Nephron progenitor cell (in vitro differentiated cells): Measurements from ENCODE around the gene GUCY1A2.

Source experiments
- DNase-seq: peaks from one replicate; pipeline ENCODE4 v3.0.0; 2021
- H3K27ac Mint-ChIP-seq: 2 replicates; pipeline ENCODE4 v1.8.0; 2021; ENCODE audit warnings: mild to moderate bottlenecking, moderate library complexity, mixed read lengths
- H3K27me3 Mint-ChIP-seq: 2 replicates; pipeline ENCODE4 v1.8.0; 2021; ENCODE audit warnings: mild to moderate bottlenecking, low read depth, mixed read lengths; ENCODE audit not compliant: poor library complexity
- H3K36me3 Mint-ChIP-seq: 2 replicates; pipeline ENCODE4 v1.8.0; 2021; ENCODE audit warnings: low read depth, mixed read lengths
- H3K4me1 Mint-ChIP-seq: 2 replicates; pipeline ENCODE4 v1.8.0; 2021; ENCODE audit warnings: mixed read lengths
- H3K4me3 Mint-ChIP-seq: 2 replicates; pipeline ENCODE4 v1.8.0; 2021; ENCODE audit warnings: mild to moderate bottlenecking, moderate library complexity, mixed read lengths
- H3K9me3 Mint-ChIP-seq: 2 replicates; pipeline ENCODE4 v1.8.0; 2021; ENCODE audit warnings: mild to moderate bottlenecking, moderate library complexity, mixed read lengths
- CTCF ChIP-seq: fragments of 200-600 bp; sonication (generic); IDR thresholded peaks from 2 replicates; pipeline ENCODE4 v1.5.0; 2021; ENCODE audit warnings: antibody characterized with exemption

GUCY1A2 gene

GRCh38 chr11:106745941-106746340 is 272.3 kb downstream of the GUCY1A2 start:
- H3K27ac Mint-ChIP-seq = no peak overlapping the region
- no peak overlapping the region for H3K4me3 Mint-ChIP-seq
- H3K36me3 Mint-ChIP-seq = no peaks in the 10 kb centered on the region
- no peaks in the 10 kb centered on the region for H3K9me3 Mint-ChIP-seq
- no peaks in the 10 kb centered on the region for H3K4me1 Mint-ChIP-seq
- H3K27me3 Mint-ChIP-seq = no peaks in the 10 kb centered on the region
- no peak for DNase-seq
- TF ChIP-seq CTCF = no peak

DNA sequence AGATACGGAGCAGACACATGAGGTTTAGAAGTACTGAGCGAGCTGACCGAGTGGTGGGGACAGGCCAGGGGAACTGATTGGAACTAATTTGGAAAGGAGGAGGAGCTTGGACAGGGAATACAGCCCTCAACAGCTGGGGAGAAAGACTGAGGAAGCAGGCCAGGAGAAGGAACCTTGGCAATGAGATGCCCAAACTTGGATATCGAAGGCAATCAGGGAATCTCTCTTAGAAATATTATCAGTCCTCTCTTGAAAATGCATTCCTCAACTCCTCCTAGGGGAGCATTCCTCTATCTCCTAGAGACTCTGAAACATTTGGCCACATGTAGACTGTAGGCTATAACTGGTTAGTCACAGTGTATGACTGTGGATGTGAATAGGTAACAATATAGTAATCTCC is 284.6 kb downstream of the GUCY1A2 start:
- peaks cover 5% of the 10 kb centered on the region for H3K27me3 Mint-ChIP-seq
- peak overlapping the region; percentile 52 for H3K27ac Mint-ChIP-seq
- H3K36me3 Mint-ChIP-seq = no peaks in the 10 kb centered on the region
- H3K4me3 Mint-ChIP-seq = no peak overlapping the region
- H3K9me3 Mint-ChIP-seq = peaks cover 19% of the 10 kb centered on the region
- no peak for TF ChIP-seq CTCF
- DNase-seq = no peak
- H3K4me1 Mint-ChIP-seq = peaks cover 4% of the 10 kb centered on the region

DNA sequence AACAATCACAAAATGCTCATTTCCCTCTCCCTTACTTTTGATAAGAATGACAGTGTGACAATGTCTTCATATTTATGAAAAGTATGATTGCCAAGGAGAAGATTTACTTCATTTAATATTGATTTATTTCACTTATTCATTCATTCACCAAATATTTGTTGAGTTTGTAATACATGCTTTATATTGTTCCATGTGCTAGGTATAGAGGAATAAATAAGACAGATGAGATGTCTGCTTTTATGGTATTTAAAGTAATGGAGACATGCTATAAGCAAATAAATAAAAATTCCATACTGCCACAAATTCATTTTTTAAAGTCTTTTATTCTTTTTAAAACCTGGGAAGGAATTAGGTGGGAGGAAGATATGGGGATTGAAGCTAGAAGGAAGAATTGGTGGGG is 289.4 kb downstream of the GUCY1A2 start:
- H3K27me3 Mint-ChIP-seq = no peaks in the 10 kb centered on the region
- H3K9me3 Mint-ChIP-seq = no peaks in the 10 kb centered on the region
- no peak overlapping the region for H3K4me3 Mint-ChIP-seq
- no peaks in the 10 kb centered on the region for H3K4me1 Mint-ChIP-seq
- no peaks in the 10 kb centered on the region for H3K36me3 Mint-ChIP-seq
- no peak overlapping the region for H3K27ac Mint-ChIP-seq
- no peak for DNase-seq
- TF ChIP-seq CTCF = no peak

GRCh38 chr11:106728379-106728778 is 289.9 kb downstream of the GUCY1A2 start:
- H3K36me3 Mint-ChIP-seq = no peaks in the 10 kb centered on the region
- DNase-seq = no peak
- no peaks in the 10 kb centered on the region for H3K27me3 Mint-ChIP-seq
- no peak overlapping the region for H3K4me3 Mint-ChIP-seq
- TF ChIP-seq CTCF = no peak
- no peaks in the 10 kb centered on the region for H3K4me1 Mint-ChIP-seq
- no peak overlapping the region for H3K27ac Mint-ChIP-seq
- H3K9me3 Mint-ChIP-seq = no peaks in the 10 kb centered on the region

- no peak for DNase-seq
- Mint-ChIP-seq H3K36me3 (no peaks in the 10 kb centered on the region), H3K27ac (no peak overlapping the region), H3K4me3 (no peak overlapping the region), H3K9me3 (no peaks in the 10 kb centered on the region), H3K27me3 (no peaks in the 10 kb centered on the region), H3K4me1 (no peaks in the 10 kb centered on the region)
- TF ChIP-seq CTCF = no peak
Measured at GRCh38 chr11:106727256-106727655, 291.0 kb downstream of the GUCY1A2 start.

DNA sequence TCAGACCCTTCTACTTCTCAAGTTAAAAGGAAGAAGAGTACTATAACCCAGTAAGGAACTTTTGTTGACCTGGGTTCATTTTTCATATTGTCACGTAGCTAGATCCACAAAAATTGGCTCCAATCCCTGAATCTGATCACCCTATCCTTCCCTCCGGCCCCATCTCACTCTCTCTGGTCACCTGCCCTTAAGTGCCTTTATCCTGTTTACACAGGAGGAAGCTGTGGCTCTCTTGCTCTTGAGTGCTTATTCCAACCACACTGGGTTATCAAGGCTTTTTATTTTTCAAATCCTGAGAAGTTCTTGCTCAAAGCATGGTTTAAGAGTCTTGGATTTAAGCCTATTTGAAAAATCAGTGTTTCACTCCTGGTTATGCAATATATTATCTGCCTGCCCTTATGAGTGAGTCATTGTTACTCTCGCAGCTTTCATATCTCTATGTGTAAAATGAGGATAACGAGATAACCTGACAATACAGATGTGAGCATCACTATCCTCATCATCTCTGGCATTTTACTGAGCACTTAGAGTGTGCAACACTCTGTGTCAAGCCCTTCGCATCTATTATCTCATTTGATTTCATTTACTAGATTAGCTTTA is 293.9 kb downstream of the GUCY1A2 start:
- Mint-ChIP-seq H3K36me3 (no peaks in the 10 kb centered on the region), H3K27me3 (no peaks in the 10 kb centered on the region), H3K9me3 (no peaks in the 10 kb centered on the region), H3K4me1 (no peaks in the 10 kb centered on the region), H3K4me3 (no peak overlapping the region), H3K27ac (no peak overlapping the region)
- no peak for DNase-seq
- no peak for TF ChIP-seq CTCF
